ENCODE data around the gene RBM5. TPM values are rescaled to one million over a fixed set of nuclear protein-coding genes. Genes with fewer than 3 reads are reported as not detected.

RBM5 gene
- polyA plus RNA-seq, 1 of the 3 experiments (the other 2 are of a cell fraction): 113 TPM

GRCh38 chr3:50164481-50164880 is 75.8 kb downstream of the RBM5 start:
- Histone ChIP-seq H3K4me1 (ENCODE audit: control insufficient read depth in 1 of 2, insufficient read depth in 2 of 2, low read depth in 1 of 2, low read length in 1 of 2) (peaks cover 22 to 51% of the 10 kb centered on the region in 2 experiments; a peak in 3 of 4 replicates), H3K9me2 (no peaks in the 10 kb centered on the region), H3K27ac (ENCODE audit: low read depth in 2 of 2, low read length in 1 of 2) (peak overlapping the region; percentile 82; a peak in 3 of 4 replicates), H3K9me3 (no peaks in the 10 kb centered on the region), H3K4me3 (ENCODE audit: low read depth in 2 of 2, low read length in 1 of 2) (no peak overlapping the region), H3K36me3 (replicated peaks in 1 of 2; ENCODE audit: control insufficient read depth in 1 of 2, insufficient read depth in 2 of 2, low read length in 1 of 2) (peaks cover 0 to 3% of the 10 kb centered on the region in 2 experiments), H3K79me2 (ENCODE audit: insufficient read depth) (peaks cover 17% of the 10 kb centered on the region), H3K9ac (no peak overlapping the region; the same call in 1 of the 2 replicates), H3K27me3 (ENCODE audit: insufficient read depth) (no peaks in the 10 kb centered on the region), H4K20me1 (ENCODE audit: insufficient read depth) (no peaks in the 10 kb centered on the region), H3K4me2 (peak overlapping the region; percentile 69), H3F3A (replicated peaks; ENCODE audit: insufficient read depth) (peaks cover 18% of the 10 kb centered on the region), H2AFZ (ENCODE audit: low read depth) (no peak overlapping the region)
- no peak for DNase-seq
- no CpG with 5 or more reads among the region's 1 CpG for WGBS (ENCODE audit: low lambda C conversion rate)
- TF ChIP-seq TCF12 (IDR thresholded peaks at IDR 0.05) (no peak), CHD2 (IDR thresholded peaks at IDR 0.05; ENCODE audit: low read length, partially characterized antibody) (no peak), REST (IDR thresholded peaks at IDR 0.05; ENCODE audit: low read depth, low read length) (no peak), RAD21 (IDR thresholded peaks at IDR 0.05; ENCODE audit: low read length) (no peak), MEF2A (IDR thresholded peaks at IDR 0.05; ENCODE audit: borderline replicate concordance, low read depth) (no peak), GABPA (IDR thresholded peaks at IDR 0.05; ENCODE audit: low read depth) (no peak), FOXM1 (IDR thresholded peaks at IDR 0.05; ENCODE audit: low read depth) (no peak), YY1 (IDR thresholded peaks at IDR 0.05; ENCODE audit: low read depth) (no peak), RCOR1 (IDR thresholded peaks at IDR 0.05; ENCODE audit: low read length) (no peak), PBX3 (IDR thresholded peaks at IDR 0.05) (no peak), GATA2 (CRISPR knock-in tag; IDR thresholded peaks at IDR 0.05) (no peak), CTCF (IDR thresholded peaks at IDR 0.05) (no peak), MAX (IDR thresholded peaks at IDR 0.05; ENCODE audit: low read depth) (no peak), MXI1 (IDR thresholded peaks at IDR 0.05; ENCODE audit: low read depth, low read length) (no peak)
- POLR2A ChIA-PET: interaction anchor here (1.1 kb wide), 1 partner anchor 28 kb away, joined by 3 read pairs; no protein-coding TSS in a partner anchor
- CTCF ChIA-PET: interaction anchor here (0.5 to 2.6 kb wide), 12 partner anchors 9 to 110 kb away, joined by 3 to 9 read pairs (median 4); no protein-coding TSS in a partner anchor
